KOPT-K1 (cell line): ENCODE results near the gene WDR83.
A peak's percentile ranks its signal among the peaks of the same experiment; 100 is the strongest.
"Not testable (repeated sequence)": the region's sequence is repeated elsewhere in the genome, so short reads cannot be mapped to it uniquely, and the experiment has no call there.

Experiments used
- H3K27ac ChIP-seq: fragments of 200-600 bp; sonication (generic); 2 replicates; pipeline ENCODE4 v1.5.1; 2016; ENCODE audit warnings: antibody characterized with exemption, mild to moderate bottlenecking, low read depth, low read length; ENCODE audit not compliant: poor library complexity, severe bottlenecking
- H3K36me3 ChIP-seq: fragments of 200-600 bp; sonication (generic); 2 replicates; pipeline ENCODE4 v1.5.1; 2017; ENCODE audit warnings: antibody characterized with exemption, mild to moderate bottlenecking, low read length, moderate library complexity; ENCODE audit not compliant: insufficient read depth
- H3K9me3 ChIP-seq: fragments of 200-600 bp; sonication (generic); 2 replicates; pipeline ENCODE4 v1.5.1; 2017; ENCODE audit warnings: antibody characterized with exemption, low read length, mild to moderate bottlenecking; ENCODE audit not compliant: insufficient read depth, poor library complexity, severe bottlenecking

Gene WDR83

DNA sequence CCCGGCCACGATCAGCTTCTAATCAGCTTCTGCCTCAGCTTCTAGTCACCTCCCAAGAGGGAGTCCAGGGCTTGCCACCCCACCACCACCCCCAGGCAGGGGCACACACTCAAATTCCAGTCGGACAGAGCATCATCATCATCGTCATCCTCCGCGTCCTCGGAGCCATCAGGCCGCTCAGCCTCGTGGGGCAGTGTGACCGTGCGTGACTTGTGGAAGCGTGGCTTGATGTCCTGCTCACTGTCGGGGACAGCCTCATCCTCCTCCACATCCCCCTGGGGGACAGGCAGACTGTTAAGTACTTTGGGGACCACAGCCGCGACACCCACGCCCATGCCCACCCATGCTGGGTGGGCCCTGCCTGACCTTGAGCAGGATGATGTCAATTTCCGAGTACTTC, 44.6 kb downstream of the WDR83 start:
- H3K36me3 ChIP-seq: peaks cover 97% of the 10 kb centered on the region
- no peak overlapping the region for H3K27ac ChIP-seq
- H3K9me3 ChIP-seq: no peaks in the 10 kb centered on the region

DNA sequence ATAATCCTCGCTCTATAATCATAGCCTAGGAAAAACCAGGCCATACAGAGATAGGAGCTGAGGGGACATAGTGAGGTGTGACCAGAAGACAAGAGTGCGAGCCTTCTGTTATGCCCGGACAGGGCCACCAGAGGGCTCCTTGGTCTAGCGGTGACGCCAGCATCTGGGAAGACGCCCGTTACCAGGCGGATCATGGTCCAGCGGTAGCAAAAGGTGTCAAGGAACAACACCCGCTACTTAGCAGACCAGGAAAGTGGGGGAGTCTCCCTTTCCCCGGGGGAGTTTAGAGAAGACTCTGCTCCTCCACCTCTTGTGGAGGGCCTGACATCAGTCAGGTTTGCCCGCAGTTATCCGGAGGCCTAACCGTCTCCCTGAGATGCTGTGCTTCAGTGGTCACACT, 45.5 kb downstream of the WDR83 start:
- not testable (repeated sequence) for H3K9me3 ChIP-seq, H3K27ac ChIP-seq
- peaks cover 97% of the 10 kb centered on the region for H3K36me3 ChIP-seq

DNA sequence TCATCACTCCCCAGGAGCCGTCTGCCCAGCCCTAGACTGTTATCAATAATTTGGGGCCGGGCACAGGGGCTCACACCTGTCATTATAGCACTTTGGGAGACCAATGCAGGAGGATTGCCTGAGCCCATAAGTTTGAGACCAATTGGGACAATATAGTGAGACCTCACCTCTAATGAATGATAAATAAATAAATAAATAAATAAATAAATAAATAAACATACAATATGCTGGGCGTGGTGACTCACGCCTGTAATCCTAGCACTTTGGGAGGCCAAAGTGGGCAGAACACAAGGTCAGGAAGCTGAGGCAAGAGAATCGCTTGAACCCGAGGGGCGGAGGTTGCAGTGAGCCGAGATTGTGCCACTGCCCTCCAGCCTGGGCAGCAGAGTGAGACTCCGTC, 46.7 kb downstream of the WDR83 start:
- not testable (repeated sequence) for H3K27ac ChIP-seq, H3K9me3 ChIP-seq
- peaks cover 97% of the 10 kb centered on the region for H3K36me3 ChIP-seq

DNA sequence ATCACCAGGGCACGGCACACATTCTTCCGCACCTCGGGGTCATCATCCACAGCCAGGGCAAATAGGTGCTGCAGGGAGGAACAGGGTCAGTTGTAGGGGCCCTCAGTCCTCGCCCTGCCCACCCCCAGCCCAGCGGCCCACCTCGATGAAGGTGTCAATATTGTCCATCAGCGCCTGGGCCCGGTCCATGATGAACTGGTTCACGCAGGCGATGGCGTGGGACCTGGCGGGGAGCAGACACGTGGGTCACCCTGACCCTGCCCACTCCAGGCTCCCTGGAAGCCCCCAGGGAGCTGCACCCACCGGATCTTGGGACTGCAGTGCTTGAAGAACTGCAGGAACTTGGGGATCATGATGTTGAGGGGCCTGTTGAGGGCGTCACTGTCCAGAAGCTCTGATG, 48.5 kb downstream of the WDR83 start:
- Histone ChIP-seq H3K27ac (no peak overlapping the region), H3K36me3 (peaks cover 95% of the 10 kb centered on the region), H3K9me3 (no peaks in the 10 kb centered on the region)

DNA sequence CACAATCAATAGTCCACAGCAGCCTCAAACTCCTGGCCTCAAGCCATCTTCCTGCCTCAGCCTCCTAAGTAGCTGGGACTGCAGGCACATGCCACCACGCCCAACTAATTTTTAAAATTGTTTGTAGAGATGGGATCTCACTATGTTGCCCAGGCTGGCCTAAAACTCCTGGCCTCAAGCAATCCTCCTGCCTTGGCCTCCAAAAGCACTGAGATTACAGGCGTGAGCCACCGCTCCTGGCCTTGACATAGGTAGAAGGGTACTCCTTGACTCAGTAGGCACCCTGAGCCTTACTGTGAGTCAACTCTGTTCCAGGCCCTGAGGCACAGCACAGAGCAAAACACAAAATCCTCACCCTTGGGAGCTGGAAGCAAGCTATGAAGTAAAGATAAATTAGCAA, 49.3 kb downstream of the WDR83 start:
- Histone ChIP-seq H3K36me3 (peaks cover 93% of the 10 kb centered on the region), H3K27ac (no peak overlapping the region), H3K9me3 (no peaks in the 10 kb centered on the region)

DNA sequence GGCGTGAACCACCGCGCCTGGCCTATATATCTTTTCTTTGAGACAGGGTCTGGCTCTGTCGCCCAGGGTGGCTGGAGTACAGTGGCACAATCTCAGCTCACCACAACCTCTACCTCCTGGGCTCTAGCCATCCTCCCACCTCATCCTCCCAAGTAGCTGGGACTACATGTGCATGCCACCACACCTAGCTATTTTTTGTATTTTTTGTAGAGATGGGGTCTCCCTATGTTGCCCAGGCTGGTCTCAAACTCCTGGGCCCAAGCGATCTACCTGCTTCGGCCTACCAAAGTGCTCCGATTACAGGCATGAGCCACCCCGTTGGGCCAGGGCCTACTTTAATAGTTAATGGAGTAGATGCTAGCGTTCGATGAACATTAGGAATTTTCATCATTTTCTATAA, 53.7 kb downstream of the WDR83 start:
- Histone ChIP-seq H3K27ac (peak overlapping the region; percentile 83), H3K36me3 (peaks cover 52% of the 10 kb centered on the region), H3K9me3 (no peaks in the 10 kb centered on the region)

DNA sequence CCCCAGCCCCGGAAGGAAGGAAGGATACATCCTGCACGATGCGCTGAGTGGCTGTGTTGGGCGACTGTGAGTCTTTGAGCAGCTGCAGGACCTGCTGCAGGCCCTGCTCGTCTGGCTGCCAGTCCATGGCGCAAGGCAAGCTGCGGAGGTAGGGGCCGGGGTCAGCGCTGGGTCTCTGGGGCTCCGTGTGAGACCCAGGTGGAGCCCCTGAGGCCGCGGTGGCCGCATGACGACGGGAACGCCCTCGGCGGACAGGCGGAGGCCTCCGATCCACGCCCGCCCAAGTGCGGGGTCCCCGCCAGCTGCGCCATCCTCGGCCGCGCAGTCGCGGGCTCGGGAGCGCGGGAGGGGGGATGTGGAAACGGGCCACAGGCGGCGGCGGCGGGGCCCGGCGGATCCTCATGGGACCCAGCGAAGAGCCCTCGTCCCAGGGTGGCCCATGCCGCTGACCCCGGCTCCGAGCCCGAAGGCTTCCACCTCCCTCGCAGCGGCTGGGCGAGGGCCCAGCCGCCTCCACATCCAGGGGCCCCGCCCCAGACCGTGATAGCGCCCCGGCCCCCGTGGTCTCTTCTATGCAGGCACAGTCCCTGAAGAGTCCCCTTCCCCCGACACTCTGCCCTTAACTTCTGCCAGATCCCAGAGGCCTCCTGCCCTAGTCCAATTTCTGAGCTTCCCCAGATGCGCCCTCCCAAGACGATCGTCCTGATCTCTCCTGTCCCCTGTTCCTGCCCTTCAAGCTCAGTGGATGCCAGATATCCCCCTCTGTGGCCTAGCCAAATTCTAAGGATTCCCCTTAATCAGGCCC, 54.4 kb downstream of the WDR83 start:
- Histone ChIP-seq H3K9me3 (no peaks in the 10 kb centered on the region), H3K36me3 (peaks cover 45% of the 10 kb centered on the region), H3K27ac (peak overlapping the region; percentile 83)

DNA sequence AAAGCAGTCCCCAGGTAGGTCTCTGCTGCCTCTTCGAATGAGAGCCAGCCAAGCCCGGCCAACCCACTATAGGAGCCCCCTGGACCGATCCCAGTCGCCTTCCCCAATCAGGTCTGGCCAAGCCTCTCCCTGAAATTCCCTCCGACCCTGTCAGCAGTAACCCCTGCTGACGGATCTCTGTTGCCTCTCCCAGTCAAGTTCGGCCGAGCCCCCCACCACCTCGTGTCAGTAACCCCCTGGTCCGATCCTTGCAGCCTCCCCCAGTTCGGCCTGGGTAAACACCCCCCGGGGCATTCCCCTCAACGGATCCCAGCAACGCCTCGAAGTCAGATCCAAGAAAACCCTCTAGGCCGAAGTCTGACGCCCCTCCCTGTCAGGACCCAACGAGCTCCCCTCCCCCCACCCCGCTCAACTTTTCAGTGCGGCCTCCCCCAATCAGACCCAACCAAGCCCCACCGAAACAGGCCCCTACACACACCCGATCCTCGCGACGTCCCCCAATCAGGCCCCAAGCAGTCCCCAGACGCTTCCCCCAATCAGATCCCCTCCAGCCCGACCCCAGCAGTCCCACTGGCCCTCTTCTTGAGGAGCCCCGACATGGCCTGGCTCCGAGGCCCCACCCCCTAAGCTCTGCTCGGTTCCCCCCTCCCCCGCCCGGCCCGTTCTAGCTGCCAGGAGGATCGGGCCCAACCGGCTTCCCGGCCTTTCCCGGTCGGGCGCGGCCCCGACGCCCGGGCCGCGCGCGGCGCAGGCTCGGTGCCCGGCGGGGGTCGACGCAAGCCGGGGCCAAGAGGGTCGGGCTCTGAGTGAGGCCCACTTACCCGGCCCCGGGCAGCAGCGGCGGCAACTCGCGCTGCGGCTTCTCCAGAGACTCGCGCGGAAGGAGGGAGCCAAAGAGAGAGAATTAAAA, 55.3 kb downstream of the WDR83 start:
- Histone ChIP-seq H3K36me3 (peaks cover 42% of the 10 kb centered on the region), H3K9me3 (no peaks in the 10 kb centered on the region), H3K27ac (peak overlapping the region; percentile 83)

DNA sequence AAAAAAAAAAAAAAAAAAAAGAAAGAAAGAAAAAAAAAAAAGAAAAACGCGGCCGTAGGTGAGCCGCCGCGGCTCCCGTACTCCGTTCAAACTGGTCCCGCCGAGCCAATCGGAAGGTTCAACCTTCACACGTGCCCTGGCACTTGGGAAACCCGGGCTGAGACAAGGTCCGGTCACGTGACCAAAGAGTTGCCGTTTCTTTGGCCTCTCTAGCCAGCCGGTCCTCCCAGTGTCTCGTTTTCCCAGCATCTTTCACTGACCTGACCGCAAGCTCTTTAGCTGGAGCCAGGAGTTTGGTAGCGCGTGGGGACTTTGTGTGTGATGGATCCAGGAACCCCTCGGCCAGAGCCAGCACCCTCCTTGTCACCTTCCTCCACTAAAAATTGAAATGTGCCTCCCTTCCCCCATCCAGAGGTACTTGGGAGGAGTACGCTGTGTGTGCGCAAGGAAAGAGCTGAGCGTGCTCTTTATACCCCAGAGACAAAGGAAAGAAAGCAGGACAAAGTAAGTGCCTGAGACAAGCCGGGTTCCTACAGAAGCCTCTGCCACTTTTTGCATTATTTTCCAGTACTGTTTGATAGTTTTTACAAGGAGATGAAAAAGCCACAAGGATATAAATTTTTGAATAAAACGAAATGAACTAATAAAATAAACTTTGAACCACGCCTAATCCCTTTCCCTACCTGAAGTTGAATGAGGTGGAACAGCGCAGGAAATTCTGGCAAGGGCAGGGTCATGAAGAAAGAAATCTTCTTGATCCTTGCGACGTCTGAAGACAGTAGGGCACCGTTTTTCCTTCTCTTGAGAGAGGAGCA, 56.2 kb downstream of the WDR83 start:
- no peaks in the 10 kb centered on the region for H3K9me3 ChIP-seq
- H3K36me3 ChIP-seq: peaks cover 39% of the 10 kb centered on the region
- peak overlapping the region; percentile 83 for H3K27ac ChIP-seq

DNA sequence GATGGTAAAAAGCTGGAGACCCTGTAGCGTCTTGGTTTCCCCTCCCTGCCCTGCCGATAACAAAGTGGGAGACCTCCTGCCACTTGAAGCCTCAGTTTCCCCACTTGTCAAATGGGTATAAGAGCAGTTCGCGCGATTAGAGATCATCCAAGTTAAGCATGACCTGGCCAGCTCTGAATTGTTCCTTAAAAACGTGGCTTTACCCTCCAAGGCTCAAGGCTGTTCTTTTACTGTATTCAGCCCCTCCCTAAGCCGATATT, 56.7 kb downstream of the WDR83 start:
- H3K27ac ChIP-seq: peak overlapping the region; percentile 83
- no peaks in the 10 kb centered on the region for H3K9me3 ChIP-seq
- peaks cover 39% of the 10 kb centered on the region for H3K36me3 ChIP-seq

DNA sequence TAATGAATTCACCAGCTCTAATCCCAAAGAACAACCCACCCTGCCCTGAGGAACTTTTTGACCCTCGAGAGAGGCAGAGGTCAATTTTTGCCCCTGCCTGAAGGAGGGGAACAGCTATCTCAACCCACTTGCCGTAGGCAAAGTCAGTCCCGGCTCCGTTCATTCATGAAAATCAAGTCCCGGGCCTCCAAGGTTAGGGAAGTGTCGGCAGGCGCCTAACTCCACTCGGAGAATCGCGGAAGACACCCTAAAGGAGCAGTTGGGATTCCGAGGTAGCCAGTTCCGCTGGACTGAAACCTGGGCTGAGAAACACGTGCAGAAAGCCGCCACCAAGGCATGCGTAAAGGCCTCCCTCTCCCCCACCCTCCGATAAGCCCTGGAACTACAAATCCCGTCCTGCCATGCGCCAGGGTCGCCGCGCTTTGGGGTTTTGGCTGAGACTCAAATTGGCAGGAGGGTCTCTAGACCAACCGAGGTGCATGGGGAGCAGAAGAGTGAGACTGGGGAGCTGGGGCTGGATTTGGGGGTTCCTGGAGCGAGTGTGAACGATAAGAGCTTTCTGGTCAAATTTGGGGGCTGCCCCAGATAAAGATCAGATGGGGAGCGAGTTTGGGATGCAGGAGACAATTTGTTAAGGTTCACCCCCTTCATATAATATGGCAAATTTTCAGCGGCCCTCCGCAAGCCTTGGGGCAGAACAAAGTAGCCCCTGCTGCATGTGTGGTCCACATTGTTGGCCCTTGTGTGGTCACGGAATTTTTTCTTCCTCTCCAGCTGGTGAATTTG, 57.2 kb downstream of the WDR83 start, which contains the start of gene TNPO2:
TNPO2 (minus strand) TSS at position 292 of the 786 bp plus-strand sequence. CDS start 2,955 bp downstream, outside the sequence.
- Histone ChIP-seq H3K27ac (peak within 1 kb of the TSS; percentile 83), H3K9me3 (no peaks in the 10 kb centered on the region), H3K36me3 (peaks cover 39% of the 10 kb centered on the region)
